Measurements from ENCODE around the gene PMP22.

DNA sequence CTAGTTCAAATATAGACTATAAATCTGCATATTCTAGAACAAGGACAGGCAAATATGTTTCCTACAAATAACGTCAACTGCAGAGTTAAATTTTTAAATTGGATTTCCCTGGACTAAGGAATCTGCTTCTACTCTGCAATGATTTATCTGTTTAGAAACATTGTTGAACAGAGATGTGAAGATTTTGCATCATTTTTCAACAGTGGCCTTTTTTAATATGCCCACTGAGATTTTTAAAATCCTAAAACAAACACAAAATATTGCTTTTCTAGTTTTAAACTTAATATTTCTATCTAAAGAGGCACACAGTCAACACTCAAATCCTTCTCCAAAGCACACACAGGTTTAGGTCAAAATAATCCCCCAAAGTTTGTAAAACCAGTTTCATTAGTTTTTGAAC, 23.7 kb upstream of the PMP22 start:
- TF ChIP-seq EZH2 (IDR thresholded peaks at IDR 0.05; ENCODE audit: borderline replicate concordance, low read length), result no peak
- TF ChIP-seq, protein P1, sequence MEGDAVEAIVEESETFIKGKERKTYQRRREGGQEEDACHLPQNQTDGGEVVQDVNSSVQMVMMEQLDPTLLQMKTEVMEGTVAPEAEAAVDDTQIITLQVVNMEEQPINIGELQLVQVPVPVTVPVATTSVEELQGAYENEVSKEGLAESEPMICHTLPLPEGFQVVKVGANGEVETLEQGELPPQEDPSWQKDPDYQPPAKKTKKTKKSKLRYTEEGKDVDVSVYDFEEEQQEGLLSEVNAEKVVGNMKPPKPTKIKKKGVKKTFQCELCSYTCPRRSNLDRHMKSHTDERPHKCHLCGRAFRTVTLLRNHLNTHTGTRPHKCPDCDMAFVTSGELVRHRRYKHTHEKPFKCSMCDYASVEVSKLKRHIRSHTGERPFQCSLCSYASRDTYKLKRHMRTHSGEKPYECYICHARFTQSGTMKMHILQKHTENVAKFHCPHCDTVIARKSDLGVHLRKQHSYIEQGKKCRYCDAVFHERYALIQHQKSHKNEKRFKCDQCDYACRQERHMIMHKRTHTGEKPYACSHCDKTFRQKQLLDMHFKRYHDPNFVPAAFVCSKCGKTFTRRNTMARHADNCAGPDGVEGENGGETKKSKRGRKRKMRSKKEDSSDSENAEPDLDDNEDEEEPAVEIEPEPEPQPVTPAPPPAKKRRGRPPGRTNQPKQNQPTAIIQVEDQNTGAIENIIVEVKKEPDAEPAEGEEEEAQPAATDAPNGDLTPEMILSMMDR (IDR thresholded peaks at IDR 0.05; ENCODE audit: low read length), result no peak

Data from OCI-LY1 (cell line).